H1 (cell line): ENCODE results near the gene PDE9A. TPM values are rescaled to one million over a fixed set of nuclear protein-coding genes. Genes with fewer than 3 reads are reported as not detected.

Source experiments
- GABPA ChIP-seq: IDR thresholded peaks from 2 replicates; pipeline ENCODE4 v1.6.1; 2011; ENCODE audit warnings: mild to moderate bottlenecking, low read length, moderate library complexity, borderline replicate concordance; ENCODE audit not compliant: insufficient read depth
- MAFK ChIP-seq: IDR thresholded peaks from 2 replicates; pipeline ENCODE4 v1.6.1; 2012; ENCODE audit warnings: low read depth, mild to moderate bottlenecking, improper control_type of control experiment, low read length
- SUZ12 ChIP-seq: fragments of 200-600 bp; sonication (generic); IDR thresholded peaks from 2 replicates; pipeline ENCODE4 v1.6.1; 2012; ENCODE audit warnings: mild to moderate bottlenecking, inconsistent platforms, low read length, moderate library complexity, mixed read lengths
- polyA plus RNA-seq, 7 experiments: library from polyadenylated mRNA; depleted of rRNA in 3 of 7; stranded (reverse) in 5 of 7; unstranded in 2 of 7; fragments of >200 nt in 5 of 7; fragments of 200-250 nt in 2 of 7; gene quantifications; 1 replicate in 5 of 7; 2 replicates in 1 of 7; 4 replicates in 1 of 7; pipeline versions ENCODE4 v1.2.1 to v1.2.3, GENCODE V29; 2011 to 2013; ENCODE audit warnings: missing spikeins in 2 of 7, mixed read lengths in 2 of 7
- total RNA-seq: library from RNA; stranded (reverse); fragmentation: NEBNext Ultra II Directional; extraction: Animal tissue kit (Norgen Biotek cat#: 25700); gene quantifications from 2 replicates; pipeline ENCODE4 v1.2.1, GENCODE V29; 2021

The PDE9A gene
- total and polyA plus RNA-seq, 2 of the 8 experiments (the other 6 are each of a cell fraction or from before 2014, with no cell fraction given), result 39.2 to 45.9 TPM

GRCh38 chr21:42775891-42776290 lies 122.5 kb downstream of the PDE9A start (continued):
- no peak for TF ChIP-seq SUZ12
- TF ChIP-seq GABPA, result no peak
- TF ChIP-seq MAFK, result no peak
